Superior temporal gyrus (tissue), 1 donor: ENCODE results near the gene MTFR1L.
A peak's percentile ranks its signal among the peaks of the same experiment; 100 is the strongest.

Source experiments
- DNase-seq: peaks from one replicate; pipeline ENCODE4 v3.0.0-alpha.2; 2016; ENCODE audit errors: extremely low spot score

MTFR1L gene

DNA sequence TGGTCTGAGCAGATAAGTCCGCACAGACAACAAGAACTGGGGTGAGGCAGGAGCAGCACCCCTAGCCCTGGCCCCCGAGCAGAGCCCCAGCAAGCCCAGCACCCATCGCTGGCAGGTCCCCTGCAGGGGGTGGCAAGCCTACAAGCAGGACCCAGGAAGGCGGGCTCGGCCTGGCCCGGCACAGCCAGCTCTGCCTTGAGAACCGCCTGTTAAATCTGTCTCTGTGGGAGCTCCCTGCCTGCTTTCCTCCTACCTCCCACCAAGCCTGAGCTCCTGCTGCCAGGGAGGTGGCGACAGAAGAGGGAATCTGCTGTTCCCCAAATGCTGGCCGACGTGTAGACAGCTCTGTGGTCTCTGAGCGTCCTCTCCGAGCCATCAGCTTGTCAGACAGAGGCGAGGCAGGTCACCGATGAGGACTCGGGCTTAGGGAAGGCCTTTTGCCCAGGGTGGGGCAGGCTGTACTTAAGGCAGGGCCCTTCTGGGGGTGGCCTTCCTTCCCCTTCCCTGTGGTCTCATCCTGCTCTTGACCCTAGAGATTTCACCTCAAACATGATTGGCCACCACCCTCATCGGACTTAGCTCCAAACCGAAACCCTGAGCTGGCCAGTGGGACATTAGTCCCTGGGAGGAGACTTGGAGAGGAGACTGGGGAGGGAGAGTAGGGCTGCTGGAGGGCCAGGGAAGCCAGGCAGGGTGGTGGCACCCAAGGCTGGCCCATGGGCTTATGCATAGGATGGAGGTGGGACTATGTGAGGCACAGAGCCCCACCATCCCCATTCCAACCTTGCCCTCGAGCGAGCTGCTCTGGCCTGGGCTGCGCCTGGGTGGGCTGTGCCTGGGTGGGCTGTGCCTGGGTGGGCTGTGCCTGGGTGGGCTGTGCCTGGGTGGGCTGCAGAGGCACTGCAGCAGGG is 12.0 kb upstream of the MTFR1L start:
- DNase-seq: peak; percentile 27

DNA sequence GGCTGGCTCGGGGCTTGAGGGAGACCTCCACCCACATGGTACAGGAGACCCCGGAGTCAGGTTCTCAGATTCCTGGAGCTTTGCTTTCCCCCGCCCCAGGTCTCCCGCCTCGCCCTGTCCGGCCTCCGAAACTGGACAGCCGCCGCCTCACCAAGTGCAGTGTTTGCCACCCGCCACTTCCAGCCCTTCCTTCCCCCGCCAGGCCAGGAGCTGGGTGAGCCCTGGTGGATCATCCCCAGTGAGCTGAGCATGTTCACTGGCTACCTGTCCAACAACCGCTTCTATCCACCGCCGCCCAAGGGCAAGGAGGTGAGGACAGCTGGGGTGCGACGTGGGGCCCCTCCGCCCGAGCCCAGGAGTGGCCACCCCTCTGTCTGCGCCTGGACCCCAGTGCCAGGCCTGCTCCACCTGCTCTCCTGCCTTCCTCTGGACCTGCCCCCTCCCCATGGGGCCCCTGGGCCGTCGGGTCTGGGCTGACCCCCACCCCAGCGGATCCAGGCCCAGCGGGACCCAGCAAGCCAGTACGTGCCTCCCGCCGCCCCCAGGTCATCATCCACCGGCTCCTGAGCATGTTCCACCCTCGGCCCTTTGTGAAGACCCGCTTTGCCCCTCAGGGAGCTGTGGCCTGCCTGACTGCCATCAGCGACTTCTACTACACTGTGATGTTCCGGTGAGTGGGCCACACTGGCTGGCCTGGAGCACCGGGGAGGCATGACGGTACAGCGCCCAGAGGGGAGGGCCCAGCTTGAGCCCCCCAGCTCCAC is 11.1 kb upstream of the MTFR1L start:
- DNase-seq: no peak

DNA sequence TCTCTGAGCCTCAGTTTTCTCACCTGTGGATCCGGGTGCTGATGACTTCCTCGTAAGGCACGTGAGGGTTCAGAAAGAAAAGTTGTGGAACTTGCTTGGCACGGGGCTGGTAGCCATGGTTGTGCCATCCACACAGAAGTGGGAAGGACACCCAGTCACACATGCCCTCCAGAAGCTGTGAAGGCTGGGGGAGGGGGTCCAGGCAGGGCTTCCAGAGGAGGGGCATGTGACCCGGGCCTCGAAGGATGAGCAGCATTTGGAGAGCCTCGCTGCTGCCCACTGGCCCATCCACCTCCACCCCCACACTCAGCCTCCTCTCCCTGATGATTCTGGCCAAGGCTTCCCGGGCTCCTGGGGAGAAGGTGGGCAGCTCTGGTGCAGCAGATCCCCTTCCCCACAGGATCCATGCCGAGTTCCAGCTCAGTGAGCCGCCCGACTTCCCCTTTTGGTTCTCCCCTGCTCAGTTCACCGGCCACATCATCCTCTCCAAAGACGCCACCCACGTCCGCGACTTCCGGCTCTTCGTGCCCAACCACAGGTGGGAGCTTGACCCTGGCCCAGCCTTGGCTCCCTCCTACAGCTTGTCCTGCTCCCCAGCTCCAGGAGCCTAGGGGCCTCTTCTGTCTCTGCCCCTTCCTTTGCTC is 10.3 kb upstream of the MTFR1L start:
- no peak for DNase-seq

DNA sequence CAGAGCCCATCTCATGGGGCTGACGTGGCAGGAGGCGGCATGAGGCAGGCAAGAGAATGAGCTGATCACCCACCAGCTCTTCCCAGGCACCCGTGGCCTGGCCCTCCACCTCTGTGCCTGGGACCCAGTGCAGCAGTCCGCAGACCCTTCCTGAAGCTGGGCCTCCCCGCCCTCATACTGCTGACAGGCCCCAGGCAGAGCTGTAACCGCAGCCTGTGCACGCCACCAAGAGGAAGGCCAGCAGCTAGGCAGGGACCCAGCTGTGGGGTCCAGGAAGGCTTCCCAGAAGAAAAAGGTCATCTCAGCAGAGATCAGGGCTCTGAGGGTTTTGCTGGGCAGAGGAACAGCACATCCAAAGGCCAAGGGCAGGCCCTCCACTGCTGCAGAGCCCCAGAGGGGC is 9.8 kb upstream of the MTFR1L start:
- no peak for DNase-seq

DNA sequence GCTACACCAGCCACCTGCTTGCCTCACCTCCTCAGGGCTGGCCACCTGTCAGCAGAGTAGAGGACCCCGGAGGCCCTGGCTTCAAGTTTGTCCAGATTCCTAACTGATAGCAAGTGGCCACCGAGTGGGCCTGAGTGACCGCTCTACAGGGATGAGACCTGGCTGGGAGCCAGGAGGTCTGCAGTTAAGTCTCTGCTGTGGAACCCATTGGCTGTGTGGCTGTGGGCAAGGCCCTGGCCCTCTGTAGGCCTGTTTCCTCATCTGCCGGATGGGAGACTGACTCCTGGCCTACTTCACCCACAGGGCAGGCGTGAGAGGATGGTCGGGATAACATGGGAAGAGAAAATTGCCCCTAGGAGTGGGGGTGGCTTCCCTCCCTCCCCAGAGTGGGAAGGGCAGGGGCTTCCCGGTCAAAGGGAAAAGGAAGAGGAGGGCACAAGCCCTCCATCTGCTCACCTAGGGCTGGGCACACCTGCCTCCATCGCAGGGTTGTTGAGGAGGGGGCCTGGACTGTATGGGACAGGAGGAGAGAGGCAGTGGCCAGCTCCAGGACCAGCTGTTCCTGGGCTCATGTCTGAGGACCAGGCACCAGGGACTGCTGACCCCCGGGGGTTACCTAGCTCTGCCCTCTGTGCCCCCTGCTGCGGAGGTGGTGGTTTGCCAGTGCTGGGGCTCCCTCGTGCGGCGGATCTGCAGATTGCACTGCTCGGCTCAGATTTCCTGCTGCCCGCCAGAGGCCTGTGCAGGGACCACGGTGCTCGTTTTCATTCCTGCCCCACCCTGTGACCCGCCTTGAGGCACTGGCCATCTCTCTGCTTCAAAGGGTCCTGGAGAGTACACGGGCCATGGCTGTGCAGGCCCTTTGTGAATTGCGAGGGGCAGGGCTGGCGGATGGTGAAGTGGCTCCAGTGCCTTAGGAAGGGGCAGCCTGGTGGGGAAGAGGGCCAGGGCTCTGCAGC is 9.1 kb upstream of the MTFR1L start:
- DNase-seq: peak; percentile 78

DNA sequence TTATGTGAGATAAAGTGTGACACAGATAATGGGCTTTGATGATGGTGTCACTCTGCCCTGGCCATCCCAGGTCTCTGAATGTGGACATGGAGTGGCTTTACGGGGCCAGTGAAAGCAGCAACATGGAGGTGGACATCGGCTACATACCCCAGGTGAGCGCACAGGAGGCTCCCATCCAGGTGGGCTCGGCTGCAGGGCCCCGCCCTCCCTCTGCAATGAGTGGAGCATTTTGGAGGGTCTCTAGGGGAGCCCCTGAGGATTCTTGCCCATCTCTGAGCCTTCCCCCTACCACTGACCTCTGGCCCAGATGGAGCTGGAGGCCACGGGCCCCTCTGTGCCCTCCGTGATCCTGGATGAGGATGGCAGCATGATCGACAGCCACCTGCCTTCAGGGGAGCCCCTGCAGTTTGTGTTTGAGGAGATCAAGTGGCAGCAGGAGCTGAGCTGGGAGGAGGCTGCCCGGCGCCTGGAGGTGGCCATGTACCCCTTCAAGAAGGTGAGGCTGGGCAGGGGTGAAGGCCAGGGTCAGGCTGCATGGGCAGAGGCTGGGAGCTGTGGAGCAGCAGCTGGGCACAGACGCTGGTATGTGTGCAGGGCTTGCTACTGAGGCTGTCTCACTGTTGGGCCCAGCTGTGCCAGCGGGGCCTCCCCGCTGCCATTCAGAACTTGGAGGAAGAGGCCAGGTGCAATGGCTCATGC is 8.2 kb upstream of the MTFR1L start:
- no peak for DNase-seq

DNA sequence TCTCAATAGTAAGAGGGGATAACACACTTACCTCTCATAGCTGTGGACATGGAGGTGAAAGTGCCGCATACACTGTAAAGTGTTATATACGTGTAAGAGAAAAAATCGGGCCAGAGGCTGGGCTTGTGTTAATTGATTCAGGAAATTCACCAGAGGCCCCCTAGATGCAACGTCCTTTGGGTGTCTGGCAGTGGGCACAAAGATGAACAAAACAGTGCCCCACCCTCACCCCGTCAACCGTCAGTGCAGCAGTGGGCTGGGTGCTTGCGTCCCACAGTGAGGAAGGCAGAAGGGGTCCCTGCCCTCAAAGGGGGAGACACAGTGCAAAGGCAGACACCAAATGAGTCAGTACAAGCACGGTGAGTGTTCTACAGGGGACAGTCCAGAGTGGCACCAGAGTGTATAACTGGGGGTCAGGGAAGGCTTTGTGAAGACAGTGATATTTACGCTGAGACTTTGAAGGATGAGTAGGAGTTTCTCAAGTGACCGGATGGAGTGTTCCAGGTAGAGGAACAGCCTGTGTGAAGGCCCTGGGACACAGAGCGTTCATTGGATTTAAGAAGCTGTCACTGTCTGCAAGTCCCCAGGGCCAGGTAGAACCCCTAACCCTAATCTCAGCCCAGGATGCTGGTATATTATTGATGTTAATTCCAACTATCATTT is 6.6 kb upstream of the MTFR1L start:
- DNase-seq: no peak

DNA sequence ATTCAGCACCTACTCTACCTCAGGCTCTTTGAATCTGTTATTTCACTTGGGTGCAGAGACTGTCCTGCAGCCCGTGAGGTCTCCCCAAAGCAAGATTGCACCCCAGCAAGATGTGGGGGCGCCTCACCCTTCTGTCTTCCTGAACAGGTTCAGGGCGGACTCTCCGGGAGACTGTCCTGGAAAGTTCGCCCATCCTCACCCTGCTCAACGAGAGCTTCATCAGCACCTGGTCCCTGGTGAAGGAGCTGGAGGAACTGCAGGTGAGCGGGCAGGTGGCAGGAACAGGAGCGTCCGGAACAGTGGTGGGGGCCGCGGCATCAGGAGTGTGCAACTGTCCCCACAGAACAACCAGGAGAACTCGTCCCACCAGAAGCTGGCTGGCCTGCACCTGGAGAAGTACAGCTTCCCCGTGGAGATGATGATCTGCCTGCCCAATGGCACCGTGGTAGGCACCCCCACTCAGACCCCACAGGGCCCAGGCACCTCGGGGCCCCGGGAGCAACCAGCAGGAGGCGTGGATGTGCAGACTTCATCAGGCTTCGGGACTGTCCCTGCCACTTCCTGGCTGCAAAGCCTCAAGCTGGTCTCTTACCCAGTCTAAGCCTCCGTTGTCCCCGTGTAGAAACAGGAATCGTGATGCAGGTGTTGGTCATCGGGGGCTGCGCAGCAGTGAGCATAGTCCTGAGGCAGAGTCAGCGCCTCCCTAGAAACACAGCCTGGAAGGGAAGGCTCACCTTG is 5.9 kb upstream of the MTFR1L start:
- DNase-seq: no peak

DNA sequence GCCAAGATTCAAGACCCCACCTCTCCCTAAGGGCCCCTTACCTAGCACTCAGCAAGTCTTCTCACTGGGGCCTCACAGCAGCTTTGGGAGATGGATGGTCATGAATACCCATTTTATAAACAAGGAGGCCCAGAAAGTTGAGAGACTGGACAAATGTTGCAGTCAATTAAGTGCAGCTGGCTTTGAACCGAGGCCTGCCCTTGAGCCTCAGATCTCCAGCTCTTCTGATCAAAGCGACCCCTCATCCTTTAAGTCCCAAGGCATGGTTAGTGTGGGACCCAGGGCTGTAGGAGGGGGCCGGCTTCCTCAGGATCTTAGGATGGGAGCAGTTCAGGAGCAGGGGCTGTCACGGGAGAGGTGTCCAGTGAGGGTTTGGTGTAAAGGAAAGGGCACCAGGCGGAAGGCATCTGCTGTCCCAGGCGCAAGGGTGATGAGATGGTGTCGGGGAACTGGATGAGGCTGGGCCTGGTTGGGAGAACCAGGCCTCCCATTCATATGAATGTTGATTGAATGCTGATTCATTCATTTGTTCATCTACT is 5.1 kb upstream of the MTFR1L start:
- DNase-seq: no peak

DNA sequence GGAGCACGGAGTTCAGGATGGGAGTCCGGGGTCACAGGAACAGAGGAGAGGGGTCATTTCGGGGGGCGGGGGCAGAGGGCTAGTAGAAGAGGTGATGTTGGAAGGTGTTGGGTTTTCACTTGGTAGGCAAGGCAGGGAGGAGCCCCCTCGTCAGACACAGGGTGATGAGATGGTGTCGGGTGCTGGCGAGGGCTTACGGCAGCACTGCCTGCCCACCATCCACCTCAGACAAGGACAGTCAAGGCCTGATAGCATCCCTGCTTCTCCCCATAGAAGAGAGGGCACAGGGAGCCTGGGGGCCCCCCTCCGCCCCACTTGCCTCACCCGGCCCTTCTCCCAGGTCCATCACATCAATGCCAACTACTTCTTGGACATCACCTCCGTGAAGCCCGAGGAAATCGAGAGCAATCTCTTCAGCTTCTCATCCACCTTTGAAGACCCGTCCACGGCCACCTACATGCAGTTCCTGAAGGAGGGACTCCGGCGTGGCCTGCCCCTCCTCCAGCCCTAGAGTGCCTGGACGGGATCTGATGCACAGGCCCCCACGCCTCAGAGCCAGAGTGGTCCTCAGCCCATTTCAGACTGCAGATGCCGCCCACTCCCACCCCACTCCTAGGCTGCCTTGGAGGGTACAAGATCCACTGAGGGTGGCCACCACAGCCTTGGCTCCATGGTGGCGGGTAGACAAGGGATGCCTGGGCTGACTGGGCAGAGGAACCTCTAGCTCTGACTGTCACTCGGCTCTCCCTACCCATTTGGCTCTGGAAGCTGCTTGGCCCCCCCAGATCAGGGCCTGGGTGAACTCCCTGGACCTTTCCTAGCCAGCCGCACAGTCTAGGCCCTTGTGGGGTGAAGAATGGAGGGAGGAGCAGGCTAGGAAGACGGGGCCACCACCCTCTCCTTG is 4.3 kb upstream of the MTFR1L start:
- DNase-seq: no peak

DNA sequence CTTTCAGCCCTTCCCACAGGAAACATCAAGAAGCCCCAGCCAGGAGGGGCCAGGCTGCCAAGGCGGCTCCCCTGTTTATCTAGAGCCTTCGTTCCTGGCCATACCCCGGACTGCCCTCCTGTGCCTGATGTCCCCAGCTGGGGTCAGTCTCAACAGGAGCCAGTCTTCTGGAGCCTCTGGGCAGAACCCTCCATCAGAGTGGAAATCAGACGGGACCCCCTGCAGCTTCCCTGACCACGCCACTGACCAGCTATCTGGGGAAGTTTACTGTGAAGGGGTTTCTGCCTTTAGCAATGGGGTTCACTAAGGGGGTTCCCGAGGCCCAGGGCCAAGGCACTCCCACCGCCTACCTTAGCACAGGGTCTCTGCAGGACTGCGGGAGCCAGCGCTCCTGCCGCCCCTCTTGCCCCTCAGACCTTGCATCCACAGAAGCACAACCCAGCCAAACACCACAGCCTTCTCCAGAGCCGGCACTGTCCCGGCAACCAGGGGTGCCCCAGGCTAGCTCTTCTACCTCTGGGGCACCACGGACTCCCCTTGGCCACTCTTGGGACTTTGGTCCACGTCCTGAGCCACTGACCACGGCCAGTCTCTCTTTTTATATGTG is 3.5 kb upstream of the MTFR1L start:
- no peak for DNase-seq

DNA sequence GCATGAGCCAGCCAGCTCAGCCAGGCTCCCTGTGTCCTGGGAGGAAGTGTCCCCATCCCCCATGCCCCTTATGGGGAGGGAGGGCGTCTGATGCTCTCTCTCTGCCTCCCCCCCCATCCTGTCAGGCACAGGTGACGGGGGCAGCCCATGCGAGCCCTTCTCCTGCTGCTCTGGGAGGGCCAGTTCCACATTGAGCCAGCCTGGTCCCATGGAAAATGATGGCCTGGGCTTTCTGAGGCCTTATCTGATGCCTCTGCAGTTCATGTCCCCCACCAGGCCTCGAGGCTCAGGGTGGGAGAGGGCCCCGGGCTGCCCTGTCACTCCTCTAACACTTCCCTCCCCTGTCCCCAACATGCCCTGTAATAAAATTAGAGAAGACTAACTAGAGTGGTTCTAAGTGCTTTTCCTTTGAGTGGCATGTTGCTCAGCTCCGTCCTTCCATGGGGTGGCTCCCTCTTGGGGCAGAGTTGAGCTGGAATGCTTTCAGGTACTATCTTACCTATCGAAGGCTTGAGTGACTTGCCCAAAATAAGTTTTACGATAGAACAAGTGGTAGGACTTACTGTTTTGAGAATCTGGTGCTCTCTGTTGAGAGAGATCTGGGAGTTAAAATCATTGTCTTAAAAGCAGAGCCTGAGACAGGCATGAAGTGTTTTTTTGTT is 1.8 kb upstream of the MTFR1L start:
- no peak for DNase-seq

DNA sequence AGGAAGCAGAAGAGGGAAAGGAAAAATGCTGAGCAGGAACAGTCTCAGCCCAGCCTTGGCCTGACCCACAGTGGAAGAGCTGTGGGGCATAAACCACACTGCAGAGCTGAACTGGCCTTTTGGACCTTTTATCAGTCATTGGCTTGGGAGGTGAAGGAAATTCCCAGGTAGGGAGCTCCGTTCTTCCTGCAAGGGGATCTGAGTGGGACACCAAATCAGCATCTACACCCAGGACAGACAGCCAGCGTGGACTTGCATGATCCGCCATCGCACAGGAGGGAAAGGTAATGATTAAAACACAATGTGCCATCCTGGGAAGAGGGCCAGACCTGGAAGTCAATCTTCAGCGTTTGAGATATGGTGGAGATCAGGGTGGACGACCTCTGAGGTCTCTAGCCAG is 1.2 kb upstream of the MTFR1L start:
- DNase-seq: no peak

DNA sequence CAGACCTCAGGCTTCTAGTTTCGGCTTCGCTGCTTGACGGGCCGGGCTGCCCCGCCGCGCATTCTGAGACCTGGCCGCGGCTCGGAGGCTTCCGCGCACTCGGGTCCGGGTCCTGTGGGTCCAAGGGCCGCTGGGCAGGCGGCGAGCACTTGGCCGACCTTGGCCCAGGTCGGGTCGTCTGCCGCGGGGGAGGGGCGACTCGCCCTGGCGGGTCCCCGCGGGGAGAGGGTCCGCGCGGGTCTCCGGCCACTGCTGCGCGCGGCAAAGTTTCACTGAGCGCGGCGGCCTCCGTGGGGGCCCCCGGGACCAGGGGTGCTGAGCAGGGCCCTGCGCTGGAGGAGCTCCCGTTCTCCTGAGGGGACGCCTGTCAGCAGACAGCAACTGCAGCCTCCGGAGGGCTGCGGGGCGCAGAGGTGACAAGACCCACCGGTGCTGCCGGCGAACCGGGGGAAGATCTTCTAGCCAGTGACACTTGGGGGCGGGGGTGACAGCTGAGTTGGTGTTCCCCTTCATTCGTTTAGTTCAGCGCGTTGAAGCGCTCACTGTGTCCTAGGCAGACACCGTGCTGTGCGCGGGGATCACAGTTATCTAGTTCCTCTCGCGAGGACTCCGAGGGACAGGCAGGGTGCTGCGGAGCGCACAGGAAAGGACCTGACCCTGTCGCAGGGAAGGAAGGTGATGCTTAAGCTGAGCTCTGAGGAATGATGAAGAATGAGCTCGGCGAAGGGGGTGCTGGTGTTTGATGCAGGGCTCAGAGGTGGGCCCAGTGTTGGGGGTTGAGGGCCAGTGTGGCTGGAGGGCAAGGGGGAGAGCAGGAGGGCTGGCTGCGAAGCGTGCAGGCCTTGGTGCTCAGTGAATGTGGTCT is 725 bp downstream of the MTFR1L start:
- no peak for DNase-seq

DNA sequence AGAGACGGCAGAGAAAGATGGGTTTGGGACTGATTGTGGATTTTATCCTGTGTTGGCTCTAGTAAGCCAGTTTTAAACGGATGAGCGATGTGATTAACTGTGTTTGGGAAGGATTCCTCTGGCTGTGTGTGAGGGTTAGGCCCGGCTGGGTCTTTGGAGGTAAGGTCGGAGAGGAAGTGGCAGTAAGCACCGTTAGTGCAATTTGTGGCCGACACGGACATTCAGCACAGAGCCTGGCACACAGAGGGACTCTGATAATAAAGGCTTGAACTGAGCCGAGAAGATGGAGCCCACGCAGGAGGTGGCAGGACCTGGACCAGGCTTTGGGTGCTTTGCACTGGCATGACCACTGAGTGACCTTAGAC is 1.3 kb downstream of the MTFR1L start:
- no peak for DNase-seq

DNA sequence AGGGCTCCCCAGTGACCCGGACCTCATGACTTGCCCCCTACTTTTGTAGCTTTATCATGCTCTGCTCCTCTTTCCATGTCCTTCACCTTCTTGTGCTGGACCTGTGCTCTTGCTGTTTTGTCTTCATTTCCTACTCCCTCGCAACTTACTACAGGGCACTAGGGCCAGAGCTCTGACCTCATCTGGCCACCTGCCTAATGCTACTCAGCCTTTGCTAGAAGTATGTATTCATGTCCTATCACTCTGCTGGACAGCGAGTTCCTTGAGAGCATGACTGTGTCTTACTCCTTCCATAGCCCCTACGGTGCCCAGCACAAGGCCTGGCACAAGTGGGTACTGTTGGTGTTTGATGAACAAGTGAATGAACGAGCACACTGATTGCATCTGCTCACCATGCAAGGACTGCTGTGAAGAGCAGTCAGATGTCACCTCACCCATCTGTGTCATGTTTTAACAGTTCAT is 1.9 kb downstream of the MTFR1L start:
- no peak for DNase-seq
